ENCODE data around the gene TUBB2B. TPM values are rescaled to one million over a fixed set of nuclear protein-coding genes. Genes with fewer than 3 reads are reported as not detected.
"Not testable (repeated sequence)": the region's sequence is repeated elsewhere in the genome, so short reads cannot be mapped to it uniquely, and the experiment has no call there.

Gene TUBB2B
- total RNA-seq, 1 donor = 2.9 TPM

DNA sequence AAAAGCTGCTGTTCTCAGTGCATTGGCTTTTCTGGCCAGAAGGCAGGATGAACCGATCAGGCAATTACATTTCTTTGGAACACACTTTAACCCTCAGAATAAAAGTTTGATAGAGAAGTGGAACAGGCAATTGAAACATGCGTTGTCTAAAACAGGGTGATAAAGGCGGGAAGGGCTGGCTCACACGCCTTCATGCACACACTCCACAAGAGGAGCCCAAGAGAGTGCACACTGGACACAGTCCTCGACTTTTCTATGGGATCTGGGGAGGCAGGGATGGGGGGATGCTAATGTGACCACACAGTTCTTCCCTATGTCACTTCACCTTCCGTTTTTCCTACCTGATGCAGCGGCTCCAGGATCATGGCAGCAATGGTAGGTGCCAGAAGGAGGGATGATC lies 39.2 kb downstream of the TUBB2B start:
- TF ChIP-seq, protein P1, sequence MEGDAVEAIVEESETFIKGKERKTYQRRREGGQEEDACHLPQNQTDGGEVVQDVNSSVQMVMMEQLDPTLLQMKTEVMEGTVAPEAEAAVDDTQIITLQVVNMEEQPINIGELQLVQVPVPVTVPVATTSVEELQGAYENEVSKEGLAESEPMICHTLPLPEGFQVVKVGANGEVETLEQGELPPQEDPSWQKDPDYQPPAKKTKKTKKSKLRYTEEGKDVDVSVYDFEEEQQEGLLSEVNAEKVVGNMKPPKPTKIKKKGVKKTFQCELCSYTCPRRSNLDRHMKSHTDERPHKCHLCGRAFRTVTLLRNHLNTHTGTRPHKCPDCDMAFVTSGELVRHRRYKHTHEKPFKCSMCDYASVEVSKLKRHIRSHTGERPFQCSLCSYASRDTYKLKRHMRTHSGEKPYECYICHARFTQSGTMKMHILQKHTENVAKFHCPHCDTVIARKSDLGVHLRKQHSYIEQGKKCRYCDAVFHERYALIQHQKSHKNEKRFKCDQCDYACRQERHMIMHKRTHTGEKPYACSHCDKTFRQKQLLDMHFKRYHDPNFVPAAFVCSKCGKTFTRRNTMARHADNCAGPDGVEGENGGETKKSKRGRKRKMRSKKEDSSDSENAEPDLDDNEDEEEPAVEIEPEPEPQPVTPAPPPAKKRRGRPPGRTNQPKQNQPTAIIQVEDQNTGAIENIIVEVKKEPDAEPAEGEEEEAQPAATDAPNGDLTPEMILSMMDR (IDR thresholded peaks at IDR 0.05; ENCODE audit: insufficient read depth, low read length) = no peak
- no peak for DNase-seq (ENCODE audit: low read depth)
- H3K4me3 ChIP-seq (ENCODE audit: low read depth, low read length) = no peak overlapping the region

DNA sequence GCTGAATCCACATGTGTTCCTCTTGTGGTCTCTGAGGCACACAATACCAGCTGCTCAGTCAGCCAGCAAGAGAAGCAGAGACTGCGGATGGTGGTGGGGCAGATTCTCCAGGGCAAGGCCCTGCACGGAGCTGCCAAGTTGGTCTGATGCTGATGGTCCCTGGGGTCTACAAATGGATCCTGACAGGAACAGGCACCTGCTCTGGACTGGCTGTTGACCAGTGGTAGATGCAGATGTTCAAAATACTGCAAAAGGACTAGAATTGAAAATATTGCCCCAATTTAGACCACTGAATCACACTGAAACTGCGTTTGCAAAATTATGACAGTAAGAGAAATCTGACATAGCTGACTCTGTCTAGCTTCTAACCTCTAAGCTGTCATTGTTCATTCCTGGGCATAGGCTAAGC lies 40.5 kb downstream of the TUBB2B start:
- TF ChIP-seq, protein P1 (IDR thresholded peaks at IDR 0.05; ENCODE audit: insufficient read depth, low read length) = no peak
- DNase-seq (ENCODE audit: low read depth) = no peak
- H3K4me3 ChIP-seq (ENCODE audit: low read depth, low read length) = no peak overlapping the region

DNA sequence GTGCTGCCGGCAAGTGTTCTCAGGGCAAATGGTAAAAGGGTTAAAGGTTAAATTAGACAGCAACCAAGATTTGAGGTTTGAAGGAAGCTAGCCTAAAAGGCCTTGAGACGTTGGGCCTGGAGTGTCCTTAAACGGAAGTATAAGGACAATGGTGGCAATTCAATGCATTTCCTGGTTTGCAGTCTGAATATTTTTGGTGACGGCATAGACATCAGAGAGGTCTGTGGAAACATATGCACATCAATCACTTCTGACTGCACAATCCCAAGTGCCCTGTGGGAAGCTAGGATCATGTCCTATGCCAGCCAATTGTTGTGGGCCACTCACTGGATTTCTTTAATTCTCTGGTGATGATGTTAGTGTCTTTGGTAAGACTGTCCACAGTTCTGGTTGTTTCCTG lies 44.4 kb downstream of the TUBB2B start:
- no peak overlapping the region for H3K4me3 ChIP-seq (ENCODE audit: low read depth, low read length)
- TF ChIP-seq, protein P1 (IDR thresholded peaks at IDR 0.05; ENCODE audit: insufficient read depth, low read length) = no peak
- no peak for DNase-seq (ENCODE audit: low read depth)

DNA sequence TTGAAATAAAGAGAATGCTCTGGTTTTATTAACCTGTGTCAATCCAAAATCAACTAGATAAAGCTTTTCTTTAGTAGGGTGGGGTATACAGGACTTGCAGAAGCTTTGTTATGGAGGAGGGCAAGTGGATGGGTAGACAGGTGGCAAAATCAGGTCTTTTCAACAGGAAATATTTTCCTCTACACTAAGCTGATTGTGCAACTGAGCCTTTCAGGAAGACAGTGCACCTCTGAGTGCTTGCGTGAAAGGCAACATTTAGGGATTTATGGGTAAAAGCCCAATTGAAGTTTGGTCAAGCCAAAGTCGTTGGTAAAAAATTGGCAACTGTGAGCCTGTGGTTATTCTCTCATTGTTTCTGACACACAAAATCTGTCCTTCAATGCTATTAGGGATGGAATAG lies 46.3 kb downstream of the TUBB2B start:
- TF ChIP-seq, protein P1 (IDR thresholded peaks at IDR 0.05; ENCODE audit: insufficient read depth, low read length) = no peak
- H3K4me3 ChIP-seq (ENCODE audit: low read depth, low read length) = no peak overlapping the region
- DNase-seq (ENCODE audit: low read depth) = no peak

DNA sequence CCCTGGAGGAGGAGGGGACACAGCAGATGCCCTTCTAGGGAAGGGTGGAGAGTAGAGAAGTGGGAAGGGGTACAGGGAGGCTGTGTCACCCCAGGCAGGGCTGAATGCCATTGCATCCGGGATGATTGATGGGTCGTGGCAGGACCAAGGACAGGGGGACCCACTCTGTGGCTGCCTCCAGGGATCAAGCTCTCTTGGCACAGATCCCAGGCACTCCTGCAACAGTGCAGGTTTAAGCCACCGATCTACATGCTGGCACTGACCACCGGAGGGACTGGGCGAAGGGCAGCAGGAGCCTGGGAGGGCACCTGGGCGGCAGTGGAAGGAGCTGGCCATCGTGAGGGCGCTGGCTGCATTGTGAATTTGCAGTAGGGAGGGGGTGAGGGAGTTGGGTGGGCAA lies 47.5 kb downstream of the TUBB2B start:
- DNase-seq (ENCODE audit: low read depth) = not testable (repeated sequence)
- H3K4me3 ChIP-seq (ENCODE audit: low read depth, low read length) = peak overlapping the region; percentile 55

DNA sequence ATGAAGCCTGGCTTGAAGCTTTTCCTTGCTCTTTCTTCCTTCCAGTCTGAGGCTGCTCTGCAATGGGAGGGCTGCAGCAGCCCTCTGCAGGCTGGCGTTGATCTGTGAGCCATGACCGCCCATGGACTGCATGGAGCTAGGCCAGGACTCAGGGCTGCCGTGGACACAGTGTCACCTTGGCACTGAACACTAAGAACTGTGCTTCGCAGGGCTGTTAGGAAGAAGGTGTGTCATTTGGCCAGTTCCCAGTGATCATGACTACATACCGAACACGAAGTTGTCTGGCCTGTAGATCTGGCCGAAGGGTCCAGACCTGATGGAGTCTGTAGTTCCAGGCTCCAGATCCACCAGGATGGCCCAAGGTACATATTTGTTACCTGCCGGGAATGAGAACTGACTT lies 48.8 kb downstream of the TUBB2B start:
- not testable (repeated sequence) for H3K4me3 ChIP-seq (ENCODE audit: low read depth, low read length); DNase-seq (ENCODE audit: low read depth)

DNA sequence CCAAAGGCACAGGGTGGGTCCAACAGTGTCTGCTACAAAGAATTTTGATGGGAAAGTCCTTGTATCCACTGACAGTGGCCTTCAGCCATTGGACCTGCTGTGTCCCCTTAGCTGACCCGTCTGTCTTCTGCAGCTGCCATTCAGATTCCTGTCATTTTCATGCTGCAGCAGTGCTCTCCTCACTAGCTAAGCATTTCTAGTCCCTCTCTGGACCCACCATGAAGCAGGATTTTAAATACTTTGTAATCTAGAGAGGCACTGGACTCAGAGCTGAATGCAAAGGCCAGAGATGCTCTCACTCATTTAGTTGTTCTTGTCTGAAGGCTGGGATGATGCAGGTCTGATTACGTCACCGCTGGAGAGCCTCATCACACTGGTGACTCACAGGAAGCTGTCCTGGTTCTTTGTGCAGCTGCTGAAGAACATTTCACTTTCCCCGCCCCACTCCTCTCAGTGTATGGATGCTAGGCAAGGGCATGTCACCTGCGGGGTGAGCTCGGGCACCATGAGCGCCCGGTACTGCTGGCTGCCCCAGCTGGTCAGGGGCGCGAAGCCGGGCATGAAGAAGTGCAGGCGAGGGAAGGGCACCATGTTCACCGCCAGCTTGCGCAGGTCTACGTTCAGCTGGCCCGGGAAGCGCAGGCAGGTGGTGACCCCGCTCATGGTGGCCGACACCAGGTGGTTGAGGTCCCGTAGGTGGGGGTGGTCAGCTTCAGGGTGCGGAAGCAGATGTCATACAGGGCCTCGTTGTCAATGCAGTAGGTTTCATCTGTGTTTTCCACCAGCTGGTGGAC lies 50.7 kb downstream of the TUBB2B start:
- no peak overlapping the region for H3K4me3 ChIP-seq (ENCODE audit: low read depth, low read length)
- TF ChIP-seq, protein P1 (IDR thresholded peaks at IDR 0.05; ENCODE audit: insufficient read depth, low read length) = no peak
- DNase-seq (ENCODE audit: low read depth) = peak; percentile 86

Measured in fibroblast of the aortic adventitia (primary cell).